HepG2 (cell line): ENCODE measurements around the gene SPATS2. TPM values are rescaled to one million over a fixed set of nuclear protein-coding genes. Genes with fewer than 3 reads are reported as not detected.

ENCODE experiments used
- ATAC-seq: fragments of 200-7000 bp; cut with Tn5 transposase; 3 replicates; pipeline ENCODE4 v1.9.1; 2020; ENCODE audit warnings: mild to moderate bottlenecking, moderate library complexity
- BruUV-seq: library from RNA; stranded (reverse); fragments of 400-500 nt; replicated peaks from 2 replicates; lab custom pipeline; 2021; lab: Mats Ljungman, UMichigan
- CTCF ChIA-PET: fragments of 300-600 bp; formaldehyde crosslinking; extraction: SDS; loops from one replicate; lab custom pipeline; 2021; ENCODE audit warnings: low total read pairs, inconsistent platforms, low intra/inter-chr PET ratio; lab: Yijun Ruan, JAX
- POLR2A ChIA-PET: fragments of 350-600 bp; sonication (Branson Sonifier 250); formaldehyde crosslinking; loops from one replicate; lab custom pipeline; 2020; ENCODE audit warnings: antibody characterized with exemption, inconsistent platforms; lab: Yijun Ruan, JAX
- DNase-seq: peaks from one replicate; pipeline ENCODE4 v3.0.0-alpha.2; 2015; ENCODE audit warnings: low spot score
- FAIRE-seq: peaks from 3 replicates; lab custom pipeline; 2011; peaks lifted over from hg19 to GRCh38; lab: Jason Lieb, UNC
- H2AFZ ChIP-seq: one replicate; pipeline ENCODE4 v1.6.1; 2011; ENCODE audit warnings: low read length, inconsistent platforms
- H3K27ac ChIP-seq: fragments of 300-600 bp; 3 replicates; pipeline ENCODE4 v1.8.0; 2011; ENCODE audit warnings: mixed run types, mild to moderate bottlenecking, mixed read lengths, low read length, inconsistent platforms; ENCODE audit not compliant: insufficient read depth; ENCODE audit errors: extremely low read length
- H3K27me3 ChIP-seq, 2 experiments: fragments of 200-600 bp in 1 of 2; 2 replicates in 1 of 2; 3 replicates in 1 of 2; pipeline versions ENCODE4 v1.6.0 to v1.8.0; 2011; ENCODE audit warnings: low read length in 2 of 2, mild to moderate bottlenecking in 2 of 2, moderate library complexity in 2 of 2, inconsistent platforms in 1 of 2; ENCODE audit not compliant: insufficient read depth in 2 of 2, control insufficient read depth in 1 of 2
- H3K36me3 ChIP-seq, 2 experiments: fragments of 200-600 bp in 1 of 2; replicated peaks in 1 of 2; 2 replicates in 1 of 2; 3 replicates in 1 of 2; pipeline versions ENCODE4 v1.5.1 to v1.8.0; 2011; ENCODE audit warnings: low read length in 2 of 2, inconsistent platforms in 1 of 2; ENCODE audit not compliant: insufficient read depth in 2 of 2, control insufficient read depth in 1 of 2
- H3K4me1 ChIP-seq: 2 replicates; pipeline ENCODE4 v1.5.1; 2012; ENCODE audit warnings: low read length, inconsistent platforms; ENCODE audit not compliant: insufficient read depth
- H3K4me2 ChIP-seq: 2 replicates; pipeline ENCODE4 v1.6.0; 2011; ENCODE audit warnings: low read depth, low read length, inconsistent platforms
- H3K4me3 ChIP-seq, 3 experiments: fragments of 200-600 bp in 1 of 3; sonication (generic), shearing (Covaris generic) in 1 of 3; replicated peaks in 1 of 3; 2 replicates each; pipeline ENCODE4 v1.5.1; 2011 to 2016; ENCODE audit warnings: low read length in 3 of 3, inconsistent platforms in 2 of 3, low read depth in 2 of 3, mild to moderate bottlenecking in 2 of 3, control low read depth in 1 of 3, mixed read lengths in 1 of 3; ENCODE audit not compliant: insufficient read depth in 1 of 3
- H3K79me2 ChIP-seq: one replicate; pipeline ENCODE4 v1.6.1; 2011; ENCODE audit warnings: low read length, inconsistent platforms; ENCODE audit not compliant: insufficient read depth
- H3K9ac ChIP-seq: 2 replicates; pipeline ENCODE4 v1.6.0; 2011; ENCODE audit warnings: mild to moderate bottlenecking, low read depth, low read length, inconsistent platforms; ENCODE audit not compliant: insufficient read depth
- H3K9me3 ChIP-seq: 2 replicates; pipeline ENCODE4 v1.5.1; 2012; ENCODE audit warnings: mild to moderate bottlenecking, low read length
- H4K20me1 ChIP-seq: 2 replicates; pipeline ENCODE4 v1.6.0; 2011; ENCODE audit warnings: inconsistent platforms, mild to moderate bottlenecking, low read length, moderate library complexity; ENCODE audit not compliant: insufficient read depth
- AGO2 ChIP-seq: fragments of 200-400 bp; formaldehyde crosslinking; optimal IDR thresholded peaks from 2 replicates; pipeline ENCODE3; 2017; ENCODE audit warnings: mild to moderate bottlenecking, low read depth, low read length, moderate library complexity
- CCDC6 ChIP-seq: sonication (generic); formaldehyde crosslinking; IDR thresholded peaks from 2 replicates; pipeline ENCODE4 v1.8.1; 2022; ENCODE audit warnings: mild to moderate bottlenecking, missing genetic modification reagents, moderate library complexity
- DR1 ChIP-seq: sonication (generic); formaldehyde crosslinking; IDR thresholded peaks from 2 replicates; pipeline ENCODE4 v1.8.0; 2021; ENCODE audit warnings: mild to moderate bottlenecking, missing genetic modification reagents, inconsistent platforms
- NRL ChIP-seq: sonication (generic); formaldehyde crosslinking; IDR thresholded peaks from 2 replicates; pipeline ENCODE4 v1.5.0; 2020; ENCODE audit warnings: missing genetic modification reagents, mild to moderate bottlenecking, moderate library complexity, borderline replicate concordance
- PAWR ChIP-seq: sonication (generic); formaldehyde crosslinking; IDR thresholded peaks from 2 replicates; pipeline ENCODE4 v1.4.0; 2020; ENCODE audit warnings: missing genetic modification reagents, mild to moderate bottlenecking, borderline replicate concordance
- TARDBP ChIP-seq: sonication (generic); formaldehyde crosslinking; IDR thresholded peaks from 2 replicates; pipeline ENCODE4 v1.8.0; 2022; ENCODE audit warnings: mild to moderate bottlenecking, missing genetic modification reagents
- ZKSCAN1 ChIP-seq: fragments of 150-350 bp; IDR thresholded peaks from 2 replicates; pipeline ENCODE4 v1.6.1; 2014; ENCODE audit warnings: low read length
- ZNF441 ChIP-seq: sonication (generic); formaldehyde crosslinking; IDR thresholded peaks from 2 replicates; pipeline ENCODE4 v1.7.0; 2021; ENCODE audit warnings: missing genetic modification reagents, borderline replicate concordance
- ZNF782 ChIP-seq: sonication (generic); formaldehyde crosslinking; IDR thresholded peaks from 2 replicates; pipeline ENCODE4 v1.4.0; 2020; ENCODE audit warnings: missing genetic modification reagents, mild to moderate bottlenecking, borderline replicate concordance
- WGBS: methylation state at CpG from one replicate; pipeline ENCODE4 v1.1.6; 2017; ENCODE audit warnings: low lambda C conversion rate; 5-methylcytosine and 5-hydroxymethylcytosine counted together
- in situ Hi-C: cut with HindIII; loops from 2 replicates; pipeline ENCODE4 v1.10.0; 2017; ENCODE audit warnings: low pct_unique_long_range_greater_than_20kb; ENCODE audit not compliant: extremely low pct_ligation_motif_present
- intact Hi-C: fragments of 100-400 bp; cut with micrococcal nuclease; formaldehyde crosslinking; loops from one replicate; pipeline ENCODE4 v1.10.0; 2022; ENCODE audit not compliant: unreplicated experiment
- polyA plus RNA-seq, 8 experiments: library from polyadenylated mRNA; depleted of rRNA in 3 of 8; stranded (reverse) in 7 of 8; unstranded in 1 of 8; fragments of >200 nt; fragmentation: Illumina TruSeq in 4 of 8; extraction: Trizol in 4 of 8; gene quantifications; 2 replicates each; pipeline versions ENCODE4 v1.2.1 to v1.2.3, GENCODE V29; 2011 to 2016; ENCODE audit warnings: low read depth in 4 of 8, missing spikeins in 1 of 8, mixed read lengths in 1 of 8; ENCODE audit not compliant: insufficient read depth in 1 of 8
- total RNA-seq, 5 experiments: library from RNA; depleted of rRNA; stranded (reverse); fragments of >200 nt; fragmentation: Illumina TruSeq; extraction: Trizol; gene quantifications; 2 replicates each; pipeline ENCODE4 v1.2.3, GENCODE V29; 2016; ENCODE audit warnings: low read depth in 1 of 5

SPATS2 gene
- total and polyA plus RNA-seq, 2 of the 13 experiments (the other 11 are each of a cell fraction or from before 2014, with no cell fraction given), result 19.3 to 28.1 TPM

DNA sequence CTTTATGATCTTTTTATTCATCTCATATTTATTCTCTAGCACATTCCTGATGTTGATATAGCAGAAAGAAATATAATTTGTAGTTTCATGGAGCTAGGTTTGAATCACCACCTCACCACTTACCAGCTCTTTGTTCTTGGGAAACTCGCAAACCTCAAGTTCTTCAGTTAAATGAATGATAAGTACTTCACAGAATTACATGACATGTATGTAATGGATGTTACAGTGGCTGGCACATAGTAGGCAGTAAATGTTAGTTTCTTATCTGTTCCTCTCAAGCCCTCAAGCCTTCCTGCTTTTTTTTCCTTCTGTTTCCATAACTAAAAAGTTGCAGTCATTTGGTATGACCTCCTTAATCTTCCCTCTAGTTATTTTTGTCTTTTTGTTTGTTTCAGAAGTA is 54.9 kb downstream of the SPATS2 start:
- FAIRE-seq, result no peak
- Histone ChIP-seq H3K4me1 (peaks cover 68% of the 10 kb centered on the region), H3K79me2 (peaks cover 6% of the 10 kb centered on the region), H3K4me3 (peak overlapping the region in 1 of 3 experiments; percentile 11; a peak in 1 of 6 replicates), H4K20me1 (no peaks in the 10 kb centered on the region), H3K36me3 (no peaks in the 10 kb centered on the region), H3K27me3 (no peaks in the 10 kb centered on the region), H3K9ac (no peak overlapping the region; the same call in 1 of the 2 replicates), H3K9me3 (no peaks in the 10 kb centered on the region), H3K4me2 (peak overlapping the region; percentile 53), H2AFZ (no peak overlapping the region), H3K27ac (peak overlapping the region; percentile 58)
- ChIA-PET CTCF (no interaction called here), POLR2A (interaction anchor here (1.3 to 2.3 kb wide), 3 partner anchors 21 to 74 kb away, joined by 3 to 30 read pairs (median 5); partner anchors contain the start of gene SPATS2)
- no peak for ATAC-seq
- intact Hi-C loops (loop anchor here (10.0 kb wide), 1 partner anchor 57 kb away; the partner anchor contains the start of gene SPATS2), in situ Hi-C loops (no loop called here)
- WGBS, result 71% methylated on average over 1 of the region's 1 CpG
- DNase-seq, result no peak
- no TSS peak for BruUV-seq
- peak; percentile 55; the same call in 1 of the 2 replicates for TF ChIP-seq ZKSCAN1
- TF ChIP-seq TARDBP, result no peak

- no peaks in the 10 kb centered on the region for H3K27me3 ChIP-seq
- CTCF ChIA-PET, result no interaction called here
- no peaks in the 10 kb centered on the region for H3K9me3 ChIP-seq
- peaks cover 5% of the 10 kb centered on the region for H3K79me2 ChIP-seq
- H3K4me2 ChIP-seq, result no peak overlapping the region
- TF ChIP-seq ZNF782 (no peak), ZNF441 (CRISPR knock-in tag) (no peak), AGO2 (no peak), NRL (no peak), CCDC6 (CRISPR knock-in tag) (no peak), DR1 (CRISPR knock-in tag) (no peak), PAWR (CRISPR knock-in tag) (no peak)
- intact Hi-C loops, result loop anchor here (10.0 kb wide), 1 partner anchor 64 kb away; the partner anchor contains the start of gene SPATS2
- 99% methylated on average over 4 of the region's 4 CpGs for WGBS
- H3K27ac ChIP-seq, result no peak overlapping the region
- no peak overlapping the region for H3K4me3 ChIP-seq
- H2AFZ ChIP-seq, result no peak overlapping the region
- no peaks in the 10 kb centered on the region for H4K20me1 ChIP-seq
- FAIRE-seq, result peak; percentile 12
- POLR2A ChIA-PET, result no interaction called here
- no peak overlapping the region for H3K9ac ChIP-seq
- ATAC-seq, result no peak
- DNase-seq, result no peak
- 0 out of 2 replicates have a peak, but pooled peaks cover 5% of the 10 kb centered on the region for H3K4me1 ChIP-seq
- in situ Hi-C loops, result no loop called here
- BruUV-seq, result no TSS peak
- H3K36me3 ChIP-seq, result no peaks in the 10 kb centered on the region
Measured at GRCh38 chr12:49428793-49429192, 61.5 kb downstream of the SPATS2 start.
